ENCODE results near the gene ASTN1.

The ASTN1 gene

GRCh38 chr1:177024623-177025022 lies 139.9 kb downstream of the ASTN1 start:
- DNase-seq, result no peak

DNA sequence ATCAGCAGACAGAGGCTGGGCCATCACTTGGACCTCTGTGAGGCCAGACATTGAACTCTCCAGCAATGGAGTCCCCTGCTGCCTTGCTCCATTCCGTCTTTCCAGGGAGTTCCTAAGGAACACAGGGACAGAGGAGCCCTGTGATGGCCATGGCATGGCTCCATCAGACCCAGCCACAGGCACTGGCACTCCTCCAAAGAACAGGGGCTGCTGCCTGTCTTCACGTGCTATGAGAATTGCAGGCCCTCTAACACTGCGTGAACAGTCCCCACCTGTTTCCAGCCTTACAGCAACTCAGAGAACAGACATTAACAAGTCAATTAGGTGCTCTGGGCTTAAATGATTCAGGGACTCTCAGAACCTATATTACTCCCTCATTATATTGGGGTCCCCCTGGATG lies 140.8 kb downstream of the ASTN1 start:
- no peak for DNase-seq

DNA sequence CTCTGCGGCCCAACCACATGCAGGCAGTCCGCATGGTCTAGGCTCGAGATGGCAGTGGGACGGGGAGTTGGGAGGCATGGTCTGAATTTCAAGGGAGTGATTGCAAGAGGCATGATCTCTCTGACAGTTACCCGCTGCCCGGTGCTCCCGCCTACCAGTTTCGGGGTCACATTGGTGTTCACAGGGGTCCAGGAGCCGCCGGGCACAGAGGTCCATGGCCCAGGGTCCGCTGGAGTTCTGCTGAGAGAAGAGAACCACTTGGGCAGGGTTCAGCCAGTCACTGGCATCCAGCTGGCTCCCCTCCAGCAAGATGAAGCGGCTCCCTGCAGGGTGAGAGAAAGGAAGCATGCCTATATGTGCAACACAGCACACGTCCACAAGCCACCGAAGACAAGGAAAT lies 141.3 kb downstream of the ASTN1 start:
- DNase-seq, result no peak

- no peak for DNase-seq
Measured at GRCh38 chr1:177021687-177022086, 142.8 kb downstream of the ASTN1 start.

DNA sequence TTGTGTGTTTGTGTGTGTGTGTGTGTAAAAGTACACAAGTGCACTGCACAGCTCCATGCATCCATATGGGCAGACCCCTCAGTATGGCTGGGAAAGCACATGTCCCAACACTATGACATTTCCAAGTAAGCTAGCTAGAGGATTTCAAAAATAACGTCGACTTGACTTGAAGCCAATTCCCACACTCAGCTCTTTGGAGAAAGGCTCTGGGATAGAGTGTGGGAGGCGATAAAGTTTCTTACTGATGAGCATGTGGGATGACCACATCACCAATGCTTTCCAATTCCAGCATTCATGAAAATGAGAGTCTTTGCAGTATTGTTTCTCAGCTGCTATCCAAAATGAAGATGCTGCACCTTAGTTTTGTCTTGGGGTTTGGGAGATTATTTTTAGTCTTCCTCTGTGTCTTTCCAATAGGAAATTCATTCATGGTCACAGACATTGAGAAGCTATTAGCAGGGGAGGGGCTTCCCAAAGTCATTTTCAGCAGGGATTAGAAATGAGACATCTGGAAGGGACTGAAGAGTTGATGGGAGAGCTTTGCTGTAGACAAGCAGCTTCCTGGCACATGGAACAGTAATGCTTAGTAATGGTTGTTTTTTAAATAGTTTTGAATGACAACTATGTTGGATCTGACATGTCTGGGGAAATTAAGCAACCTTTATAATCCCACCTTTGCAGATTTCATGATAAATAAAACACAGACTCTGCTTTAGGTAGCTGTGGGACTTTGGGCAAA lies 143.5 kb downstream of the ASTN1 start:
- DNase-seq, result no peak

DNA sequence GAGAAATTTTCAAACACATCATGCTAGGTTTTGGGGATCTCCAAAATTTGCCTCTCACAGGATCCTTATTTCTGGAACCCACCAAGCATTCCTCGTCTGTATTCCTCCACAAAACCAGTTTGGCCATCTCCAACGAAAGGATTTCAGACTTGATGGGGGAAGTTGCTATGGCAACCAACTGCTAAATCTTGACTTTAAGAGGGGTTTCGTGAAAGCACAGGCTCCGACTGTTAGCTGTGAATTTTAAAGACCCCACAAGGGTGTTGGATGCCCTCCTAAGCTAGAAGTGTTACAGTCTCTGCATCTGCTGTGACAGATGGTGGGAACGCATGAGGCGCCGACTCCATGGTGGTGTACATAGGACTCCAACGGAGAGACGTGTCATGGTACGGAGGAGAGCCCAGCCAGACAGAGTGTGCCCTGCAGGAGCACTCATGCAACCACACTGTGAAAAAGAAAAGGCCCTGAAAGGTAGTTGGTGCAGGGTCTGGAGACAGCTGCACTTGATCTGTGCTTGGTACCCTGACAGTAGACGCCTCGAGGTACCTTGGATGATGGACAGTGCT lies 147.1 kb downstream of the ASTN1 start:
- no peak for DNase-seq

- no peak for DNase-seq
Measured at GRCh38 chr1:177014325-177014724, 150.2 kb downstream of the ASTN1 start.

DNA sequence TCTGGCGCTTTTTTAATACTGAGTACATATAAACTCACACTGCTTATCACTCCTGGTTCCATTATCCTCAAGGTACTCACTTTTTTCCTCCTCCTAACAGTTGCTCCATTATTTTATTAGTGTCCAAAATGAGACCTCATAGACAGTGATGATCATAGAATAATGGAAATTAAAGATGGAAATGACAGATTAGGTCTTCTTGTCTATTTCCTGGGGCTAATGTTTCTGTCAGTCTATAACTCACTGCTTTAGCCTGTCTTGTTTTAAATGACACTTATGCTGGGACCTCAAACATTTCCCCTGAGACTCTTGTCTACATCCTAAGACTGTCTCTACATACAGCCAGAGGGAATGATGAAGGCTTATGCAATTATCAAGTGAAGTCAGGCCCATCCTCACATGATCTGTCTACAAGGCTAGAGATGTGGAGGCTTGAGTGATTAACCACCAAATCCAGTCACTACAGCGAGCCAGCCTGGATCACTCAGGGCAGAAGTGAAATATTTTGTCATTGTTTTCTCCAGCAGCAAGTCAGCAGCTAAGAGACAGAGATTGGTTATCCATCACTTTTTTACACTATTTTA lies 152.1 kb downstream of the ASTN1 start:
- DNase-seq, result no peak

GRCh38 chr1:177011508-177011907 lies 153.0 kb downstream of the ASTN1 start:
- no peak for DNase-seq

GRCh38 chr1:177010211-177010825 lies 154.2 kb downstream of the ASTN1 start:
- DNase-seq, result no peak

- DNase-seq, result no peak
Measured at GRCh38 chr1:177008653-177009052, 155.9 kb downstream of the ASTN1 start.

GRCh38 chr1:177007437-177008161 lies 156.9 kb downstream of the ASTN1 start:
- DNase-seq, result no peak

DNA sequence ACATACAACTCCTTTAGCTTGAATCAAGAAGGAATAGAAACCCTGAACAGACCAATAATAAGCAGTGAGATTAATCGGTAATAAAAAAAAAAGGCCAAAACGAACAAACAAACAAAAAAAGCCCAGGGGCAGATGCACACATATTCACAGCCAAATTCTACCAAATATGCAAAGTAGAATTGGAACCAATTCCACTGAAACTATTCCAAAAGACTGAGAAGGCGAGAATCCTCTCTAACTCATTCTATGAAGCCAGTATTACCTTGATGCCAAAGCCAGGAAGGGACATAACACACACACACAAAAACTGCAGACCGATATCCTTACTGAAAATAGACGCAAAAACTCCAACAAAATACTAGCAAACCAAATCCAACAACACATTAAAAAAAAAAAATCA lies 161.6 kb downstream of the ASTN1 start:
- DNase-seq, result no peak

DNA sequence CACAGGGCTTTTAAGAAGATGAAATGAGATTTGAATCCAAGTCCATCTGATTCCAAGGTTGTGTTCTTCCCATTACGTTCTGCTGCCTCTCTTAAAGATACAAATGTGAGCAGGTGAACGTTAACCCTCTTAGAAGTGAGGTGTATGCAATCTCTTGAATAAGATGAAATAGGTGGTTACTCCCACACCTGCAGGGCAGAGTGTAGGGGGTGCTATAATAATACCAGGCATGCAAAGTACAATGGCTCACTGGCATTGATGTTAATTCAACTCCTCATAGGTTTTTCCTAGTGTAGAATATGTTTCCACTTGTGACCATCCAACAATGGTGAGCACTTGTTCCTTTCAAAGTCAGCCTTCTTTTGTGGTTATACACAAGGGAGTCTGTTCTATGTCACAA lies 163.0 kb downstream of the ASTN1 start:
- no peak for DNase-seq

DNA sequence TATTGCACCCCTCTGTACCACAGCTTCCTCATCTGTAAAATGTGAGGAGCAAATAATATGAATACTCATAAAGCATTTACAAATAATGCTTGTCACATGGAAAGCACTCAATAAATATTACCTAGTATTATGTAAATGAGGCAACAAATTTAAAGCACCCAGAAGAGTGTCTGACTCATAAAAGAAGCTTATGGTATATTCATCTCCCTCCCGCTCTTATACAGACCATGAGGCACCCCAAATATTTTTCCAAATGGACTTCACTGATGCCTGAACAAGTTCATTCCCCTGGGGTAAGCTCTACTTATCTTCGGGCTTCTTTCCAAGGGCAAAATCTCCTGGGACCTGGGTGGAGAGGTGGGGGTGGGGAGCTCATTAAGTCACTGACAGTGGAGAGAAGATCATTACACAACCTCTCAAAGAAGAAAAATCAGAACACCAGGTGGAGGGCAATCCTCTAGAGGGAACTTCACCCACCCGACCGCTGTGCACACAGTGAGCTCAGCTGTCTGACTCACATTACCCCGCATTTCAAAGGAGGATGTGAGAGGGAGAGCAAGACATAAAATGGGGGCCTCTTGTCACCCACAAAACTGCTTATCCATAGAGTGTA lies 166.2 kb downstream of the ASTN1 start:
- no peak for DNase-seq

DNA sequence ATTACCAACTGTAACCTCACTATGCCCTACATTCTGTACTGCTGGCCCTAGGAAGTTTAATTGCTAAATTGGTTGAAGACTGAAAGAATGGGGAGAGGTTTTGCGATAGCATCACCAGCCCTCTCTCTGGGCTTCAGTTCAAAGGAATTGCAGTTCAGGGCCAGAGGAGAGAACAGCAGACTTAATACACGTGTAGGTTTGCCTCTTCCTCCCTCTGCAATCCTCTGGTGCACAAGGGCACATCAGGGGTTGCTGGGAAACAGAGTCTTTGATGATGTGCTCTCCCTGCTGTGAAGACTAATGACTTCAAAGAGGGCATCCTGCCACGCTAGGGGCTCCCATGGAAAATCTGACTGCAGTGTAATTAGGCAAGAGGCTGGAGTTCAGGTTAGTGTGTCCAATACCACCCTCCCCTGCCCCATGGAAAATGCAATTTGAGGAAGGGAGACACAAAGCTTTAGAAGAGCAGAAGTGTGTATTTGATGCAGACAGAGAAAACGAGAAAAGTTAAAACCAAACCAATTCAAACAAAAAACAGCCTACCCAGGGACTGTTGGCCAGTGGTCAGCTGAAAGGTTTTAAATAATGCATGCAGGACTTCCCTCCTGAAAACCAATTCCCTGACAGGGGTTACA lies 167.9 kb downstream of the ASTN1 start:
- DNase-seq, result no peak

DNA sequence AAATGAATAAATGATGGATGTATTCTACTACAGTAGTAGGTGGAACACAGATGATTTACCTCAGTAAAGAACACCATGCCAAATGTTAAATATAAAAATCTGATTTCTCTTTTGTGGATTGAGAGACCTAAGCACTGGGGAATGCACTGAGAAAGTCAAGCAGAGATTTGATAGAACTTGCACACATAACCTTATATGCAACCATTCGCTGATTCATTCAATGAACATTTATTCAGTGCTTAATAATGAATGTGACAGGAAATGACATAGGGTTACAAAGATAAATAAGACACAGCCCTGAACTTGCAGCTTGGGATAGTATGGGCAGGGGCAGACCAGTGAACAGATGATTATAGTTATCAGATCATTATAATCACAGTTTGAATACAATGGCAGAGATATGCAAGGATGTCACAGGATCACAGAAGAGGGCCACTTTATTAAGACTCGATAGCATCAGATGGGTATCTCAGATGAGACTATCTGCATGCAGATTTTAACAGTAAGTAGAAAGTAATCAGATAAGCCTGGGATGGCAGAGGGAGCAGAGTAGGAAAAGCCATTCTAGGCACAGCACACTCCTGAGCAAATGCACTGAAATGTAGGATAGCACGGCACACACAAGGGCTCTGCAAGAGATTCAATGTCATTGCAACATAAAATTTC lies 169.4 kb downstream of the ASTN1 start:
- no peak for DNase-seq

GRCh38 chr1:176993587-176993986 lies 170.9 kb downstream of the ASTN1 start:
- DNase-seq, result no peak

DNA sequence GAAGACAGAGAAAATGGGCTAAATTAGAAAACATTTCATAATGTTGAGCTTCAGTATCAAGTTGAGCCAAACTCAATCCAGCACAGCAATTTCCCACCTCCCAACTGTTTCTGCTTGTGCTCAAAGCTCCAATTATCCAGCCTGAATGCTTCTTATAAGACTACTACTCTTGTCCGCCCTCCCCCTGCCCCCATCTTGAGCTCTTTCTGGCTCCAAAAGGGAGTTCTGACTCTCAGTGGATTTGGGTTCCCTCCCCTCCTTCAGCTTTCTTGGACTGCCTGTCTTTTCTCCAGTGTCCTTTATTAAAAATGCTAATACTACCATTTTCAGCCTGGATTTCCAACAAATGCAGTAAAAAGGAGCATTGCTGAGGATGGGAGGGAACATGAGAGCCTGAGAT lies 174.8 kb downstream of the ASTN1 start:
- no peak for DNase-seq

DNA sequence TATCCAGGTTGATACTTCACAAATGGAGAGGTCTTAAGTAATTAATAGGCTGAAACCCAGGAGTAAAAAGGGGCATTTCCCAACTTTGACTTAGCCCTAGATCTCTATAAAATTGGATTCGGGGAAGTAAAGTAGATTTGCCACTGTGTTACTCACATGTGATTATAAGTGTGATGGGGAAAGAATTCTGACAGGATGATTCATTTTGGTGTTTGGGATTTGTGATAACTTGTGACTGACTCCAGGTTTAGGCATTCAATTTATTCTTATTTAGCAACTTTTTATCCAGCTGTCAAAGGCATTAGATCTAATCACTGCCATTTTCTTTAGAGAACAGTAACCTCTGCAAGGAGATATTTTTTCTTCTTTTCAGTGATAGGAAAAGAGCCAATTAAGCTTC lies 175.5 kb downstream of the ASTN1 start:
- DNase-seq, result no peak

DNA sequence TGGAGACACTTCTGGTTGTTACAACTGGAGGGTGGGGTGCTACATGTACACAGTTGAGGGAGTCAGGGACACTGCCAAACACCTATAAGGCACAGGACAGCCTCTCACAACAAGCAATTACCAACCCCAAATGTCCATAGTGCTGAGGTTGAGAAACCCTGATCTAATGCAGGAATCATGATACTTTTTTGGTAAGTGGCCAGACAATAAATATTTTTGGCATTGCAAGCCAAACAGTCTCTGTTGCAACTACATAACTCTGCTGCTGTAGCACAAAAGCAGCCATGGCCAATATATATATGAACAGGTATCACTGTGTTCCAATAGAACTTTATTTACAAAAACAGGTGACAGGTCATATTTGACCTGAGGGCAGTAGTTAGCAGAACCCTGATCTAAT lies 177.5 kb downstream of the ASTN1 start:
- DNase-seq, result no peak

DNA sequence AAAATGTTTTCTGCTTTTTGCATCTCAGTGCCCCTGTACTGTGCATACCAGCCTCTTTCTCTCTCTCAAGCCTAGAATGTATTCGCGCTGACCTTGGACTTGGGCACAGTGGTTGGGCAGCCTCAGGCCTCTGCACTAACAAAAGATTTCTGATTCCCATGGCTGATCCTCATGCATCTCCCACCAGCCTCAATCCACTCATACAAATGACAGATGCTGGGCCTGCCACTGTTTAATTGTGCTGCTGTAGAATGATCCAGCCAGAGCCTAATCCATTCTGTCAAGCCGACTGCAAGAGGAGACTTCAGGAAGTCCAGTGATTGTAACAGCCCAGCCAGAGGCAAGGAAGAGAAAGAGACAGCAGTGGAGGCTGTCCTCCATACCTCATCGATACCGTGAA lies 180.8 kb downstream of the ASTN1 start:
- DNase-seq, result no peak
